CD4-positive, alpha-beta T cell treated with Interferon alpha-2 for 1 hour (primary cell): ENCODE results near the gene IL1RL1.

ENCODE experiments used
- DNase-seq, 2 donors: peaks; one replicate each; pipeline ENCODE4 v3.0.0-alpha.2; 2020 to 2022

The IL1RL1 gene

DNA sequence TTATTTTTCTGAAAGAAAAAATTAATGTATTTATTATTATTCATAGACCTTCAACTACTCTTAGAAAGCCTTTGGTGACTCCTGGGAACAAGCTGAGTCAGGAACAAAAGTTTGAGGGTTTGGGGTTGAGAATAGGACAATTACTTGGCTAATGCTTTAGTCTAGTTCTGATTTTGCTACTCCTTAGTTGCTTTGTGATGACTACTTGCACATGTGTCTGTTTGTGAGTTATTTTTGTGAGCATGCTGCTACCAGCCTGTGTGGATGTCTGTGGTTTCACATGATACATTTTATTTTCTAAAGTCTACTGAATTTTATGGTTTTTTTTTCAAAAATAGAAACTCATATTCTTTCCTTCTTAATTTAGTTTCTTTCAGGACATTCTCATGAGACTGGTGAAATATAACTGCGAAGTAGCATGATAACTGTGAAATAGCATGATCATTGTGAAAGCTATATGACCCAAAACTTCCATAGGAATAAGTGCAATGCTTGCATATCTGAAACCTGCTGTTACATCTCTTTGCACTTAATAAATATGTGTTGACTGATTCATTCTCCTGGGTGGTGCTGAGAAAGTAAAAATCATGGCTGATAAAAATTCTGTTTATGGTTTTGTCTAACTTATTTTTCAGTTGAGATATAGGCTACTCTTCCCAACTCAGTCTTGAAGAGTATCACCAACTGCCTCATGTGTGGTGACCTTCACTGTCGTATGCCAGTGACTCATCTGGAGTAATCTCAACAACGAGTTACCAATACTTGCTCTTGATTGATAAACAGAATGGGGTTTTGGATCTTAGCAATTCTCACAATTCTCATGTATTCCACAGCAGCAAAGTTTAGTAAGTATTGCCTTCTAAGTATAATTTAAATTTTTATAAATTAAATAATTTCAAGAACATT lies 26.4 kb downstream of the IL1RL1 start:
- no peak for DNase-seq

DNA sequence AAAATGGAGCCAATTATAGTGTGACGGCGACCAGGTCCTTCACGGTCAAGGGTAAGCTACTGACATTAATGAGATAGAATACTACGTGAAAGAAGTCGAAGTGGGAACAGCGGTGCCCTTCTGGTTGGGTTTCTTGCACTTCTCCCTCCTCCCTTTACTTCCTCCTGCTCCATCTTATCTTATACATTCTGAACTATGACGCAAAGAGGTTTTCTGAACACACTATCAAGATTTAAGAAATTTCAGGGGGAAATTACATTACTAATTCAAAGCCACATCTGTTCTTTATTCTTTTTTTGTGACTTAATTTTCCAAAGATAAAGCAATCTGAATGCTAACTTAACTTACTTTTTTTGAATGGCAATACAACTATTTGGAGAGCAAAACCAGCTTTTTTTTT lies 29.4 kb downstream of the IL1RL1 start:
- DNase-seq, result no peak

DNA sequence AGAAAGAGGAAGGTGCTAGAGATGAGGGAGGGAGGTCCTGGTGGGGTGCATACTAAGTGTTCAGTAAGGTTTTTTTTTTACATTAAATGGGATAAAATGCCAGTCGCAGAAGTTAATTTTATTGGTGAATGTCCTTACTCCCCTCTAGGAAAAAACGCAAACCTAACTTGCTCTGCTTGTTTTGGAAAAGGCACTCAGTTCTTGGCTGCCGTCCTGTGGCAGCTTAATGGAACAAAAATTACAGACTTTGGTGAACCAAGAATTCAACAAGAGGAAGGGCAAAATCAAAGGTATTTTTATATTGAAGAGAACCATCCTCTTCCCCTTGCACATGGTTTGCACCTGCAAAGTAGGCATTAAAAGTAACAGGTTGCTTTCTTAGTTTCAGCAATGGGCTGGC lies 31.5 kb downstream of the IL1RL1 start:
- no peak for DNase-seq

DNA sequence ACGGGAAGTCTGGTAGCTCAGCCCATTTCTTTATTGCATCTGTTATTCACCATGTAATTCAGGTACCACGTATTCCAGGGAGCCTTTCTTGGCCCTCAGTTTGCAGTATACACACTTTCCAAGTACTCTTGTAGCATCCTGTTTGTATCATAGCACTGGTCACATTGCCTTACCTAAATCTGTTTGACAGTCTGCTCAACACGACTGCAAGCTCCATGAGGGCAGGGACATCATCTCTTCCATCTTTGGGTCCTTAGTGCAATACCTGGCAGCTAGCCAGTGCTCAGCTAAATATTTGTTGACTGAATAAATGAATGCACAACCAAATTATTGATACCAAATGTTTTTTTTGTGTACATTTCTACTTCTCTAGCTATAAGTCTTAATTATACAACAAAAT lies 33.0 kb downstream of the IL1RL1 start:
- no peak for DNase-seq

DNA sequence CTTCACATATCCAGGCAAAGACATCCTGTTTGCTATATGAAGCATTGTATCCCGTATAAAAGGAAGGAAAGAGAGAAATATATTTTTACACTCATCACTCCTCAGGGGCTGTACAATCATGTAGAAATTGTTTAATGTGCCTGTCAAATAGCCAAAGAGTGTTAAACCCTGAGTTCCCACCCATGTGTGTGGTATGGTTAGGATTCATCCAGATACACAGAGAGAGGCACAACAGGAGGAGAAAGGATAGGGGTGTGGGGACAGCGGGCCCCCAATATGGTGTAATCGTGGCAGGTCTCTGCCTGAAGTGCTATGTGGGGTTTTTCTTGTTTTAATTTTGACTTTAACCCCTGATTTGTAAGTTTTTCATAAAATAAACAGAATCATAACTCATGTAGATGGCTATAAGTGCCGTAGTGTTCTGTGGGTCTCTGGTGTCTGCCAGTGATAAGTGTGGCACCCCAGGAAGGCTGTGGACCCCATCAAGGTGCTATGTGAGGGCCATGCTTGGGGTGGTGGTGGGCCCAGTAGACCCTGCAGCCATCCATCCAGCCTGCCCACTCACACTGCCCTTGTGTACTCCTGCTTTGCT lies 34.1 kb downstream of the IL1RL1 start:
- no peak for DNase-seq

DNA sequence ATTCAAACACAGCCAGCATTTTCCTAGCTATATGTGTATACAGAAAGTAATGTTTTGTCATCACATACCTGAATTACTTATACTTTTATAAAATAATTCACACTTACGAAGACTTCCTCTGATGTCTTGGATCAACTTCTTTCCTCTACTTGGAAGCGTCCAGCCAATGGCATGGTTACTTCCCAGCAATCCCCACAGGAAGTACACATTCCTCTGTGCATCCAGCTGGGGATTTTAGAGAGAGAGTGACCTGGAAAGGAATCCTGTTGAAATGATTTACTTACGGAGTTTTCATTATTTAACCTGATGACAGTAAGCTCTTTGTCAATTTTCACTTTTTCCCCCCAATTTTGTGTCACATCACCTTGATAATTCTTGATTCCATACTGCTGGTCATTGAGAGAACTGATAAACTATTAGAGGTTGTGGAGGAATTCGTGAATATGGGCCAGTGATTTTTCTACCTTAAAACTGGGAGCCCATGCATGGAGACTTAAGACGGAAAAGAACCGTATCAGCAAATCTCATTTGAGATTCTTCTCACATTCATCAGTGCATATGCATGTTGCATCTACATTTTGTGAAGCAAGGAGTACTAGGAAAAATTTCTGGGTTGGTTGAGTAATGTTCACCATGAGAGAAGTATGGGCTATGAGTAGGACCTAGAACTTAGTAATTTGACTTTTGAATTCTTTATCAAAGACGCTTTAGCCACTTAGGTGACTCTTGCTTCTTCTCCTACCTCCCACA lies 35.2 kb downstream of the IL1RL1 start:
- no peak for DNase-seq

DNA sequence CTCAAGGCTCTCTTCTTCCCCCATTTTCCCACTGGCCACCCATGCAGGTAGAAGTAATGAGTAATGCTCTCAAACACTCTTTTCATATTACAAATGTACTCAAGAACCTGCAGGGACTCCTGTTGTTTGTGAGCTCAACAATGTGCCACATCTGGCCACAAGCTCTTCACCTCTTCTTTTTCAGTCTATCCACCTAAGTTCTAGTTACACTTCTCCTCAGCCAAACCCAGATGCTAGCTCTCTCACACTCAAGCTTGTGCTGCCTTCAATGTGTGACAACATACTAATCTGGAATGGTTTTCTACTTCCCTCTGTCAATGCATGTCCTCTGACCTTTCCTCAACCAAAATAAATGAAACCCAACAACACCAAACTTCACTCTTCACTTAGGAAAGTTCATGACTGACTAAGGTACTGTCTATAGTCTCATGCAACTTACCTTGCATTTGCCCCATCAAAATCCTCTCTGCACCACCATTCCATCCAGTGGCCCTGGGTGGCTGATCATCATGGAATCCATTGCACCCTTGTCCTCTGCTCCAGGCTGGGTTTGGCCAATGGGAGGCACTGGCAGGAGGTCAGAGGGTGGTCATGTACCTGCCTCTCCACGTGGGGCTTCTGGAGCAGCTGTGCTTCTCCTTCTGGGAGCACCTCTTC lies 38.9 kb downstream of the IL1RL1 start:
- DNase-seq, result no peak

DNA sequence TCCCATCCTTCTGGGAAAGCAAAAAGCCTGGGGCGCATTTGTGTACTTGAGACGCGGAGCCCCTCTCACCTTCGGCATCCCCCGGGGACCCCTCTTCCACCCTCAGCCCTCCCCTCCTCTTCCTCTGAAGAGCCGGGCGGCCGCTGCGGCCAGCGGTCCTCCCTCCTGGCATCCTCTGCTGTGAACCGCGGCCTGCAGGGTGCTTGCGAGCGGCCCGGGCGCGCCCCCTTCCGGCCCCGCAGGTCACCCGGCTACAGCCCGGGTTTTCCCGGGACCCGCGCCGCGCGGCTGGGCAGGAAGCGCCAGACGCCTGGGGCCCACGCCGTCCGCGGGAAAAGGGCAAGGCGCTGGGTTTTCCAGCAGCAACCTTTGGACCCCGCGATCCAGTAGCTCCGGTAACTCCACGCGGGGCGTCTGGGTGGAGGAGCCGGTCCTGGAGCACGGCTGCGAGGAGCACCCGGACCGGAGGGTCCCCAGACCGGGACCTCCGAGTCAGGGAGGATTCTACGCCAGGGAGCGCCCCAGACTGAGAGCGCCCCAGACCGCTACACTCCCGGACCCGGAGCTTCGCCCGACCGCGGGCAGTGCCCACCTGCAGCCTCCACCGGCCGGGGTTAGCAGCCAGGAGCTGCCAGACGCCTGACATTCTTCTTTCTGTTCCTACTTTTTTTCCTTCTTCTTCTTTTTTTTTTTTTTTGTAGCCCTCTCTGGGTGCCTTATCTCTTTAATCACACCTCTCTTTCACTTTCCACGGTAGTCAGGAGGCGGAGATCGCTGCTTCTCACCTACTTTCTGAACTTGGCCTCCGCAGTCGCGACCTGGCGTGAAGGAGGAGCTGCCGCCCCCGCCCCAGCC lies 44.4 kb downstream of the IL1RL1 start, which contains the start of gene IL18R1:
Gene IL18R1 (plus strand): TSS at position 271 of the 855 bp plus-strand sequence. CDS start 6,865 bp downstream, outside the sequence.
- peak; percentile 57 to 73 for DNase-seq

DNA sequence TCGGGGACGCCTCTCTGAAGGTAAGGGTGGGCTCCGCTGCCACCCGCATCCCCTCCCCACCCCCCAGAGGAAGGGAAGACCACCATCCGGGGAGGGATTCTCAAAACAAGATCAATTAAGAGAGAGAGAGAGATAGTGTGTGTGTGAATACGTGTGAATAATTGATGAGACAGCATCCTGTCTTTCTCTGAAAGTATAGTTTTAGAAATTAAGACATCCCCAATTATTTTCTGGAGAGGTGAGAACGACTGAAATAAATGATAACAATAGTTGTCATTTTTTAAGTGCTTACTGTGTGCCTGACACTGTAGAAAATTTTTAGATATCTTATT lies 45.0 kb downstream of the IL1RL1 start:
- DNase-seq, result peak in 1 of 2 donors; percentile 33

DNA sequence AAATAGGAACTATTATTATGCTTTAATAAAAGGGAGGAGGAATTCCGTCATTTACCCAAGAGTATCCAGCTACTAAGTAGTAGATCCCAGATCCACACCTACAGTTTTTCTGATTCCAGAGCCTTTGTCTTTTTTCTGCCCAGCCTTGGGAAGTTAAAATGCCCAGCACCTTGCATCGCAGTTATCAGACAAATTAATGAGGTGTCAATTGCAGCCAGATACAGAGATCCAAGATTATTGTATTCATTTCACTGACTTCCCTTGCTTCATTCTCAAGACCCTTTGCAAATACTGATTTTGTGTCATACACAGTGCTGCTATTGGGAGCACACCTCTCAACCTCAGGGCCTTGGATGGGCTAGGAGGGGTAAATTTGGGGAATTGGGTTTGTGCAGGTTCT lies 45.4 kb downstream of the IL1RL1 start:
- no peak for DNase-seq

DNA sequence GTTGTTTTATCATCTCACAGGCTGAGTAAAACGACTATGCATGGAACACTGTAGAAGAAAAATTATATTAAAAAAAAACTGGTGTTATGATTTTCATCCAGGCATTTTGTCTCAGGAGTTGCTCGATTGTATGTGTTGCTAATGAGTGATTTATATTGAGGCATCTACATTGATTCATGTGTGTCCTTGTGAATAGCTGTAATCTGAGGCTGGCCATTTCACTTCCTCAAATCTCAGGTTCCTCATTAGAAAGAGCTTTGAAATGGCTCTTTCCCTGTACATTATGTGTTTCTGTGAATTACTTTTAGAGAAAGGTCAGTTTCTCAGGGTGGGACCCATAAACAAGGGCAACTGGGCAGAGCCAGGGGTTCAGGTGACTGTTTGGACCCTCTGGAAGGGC lies 46.6 kb downstream of the IL1RL1 start:
- DNase-seq, result no peak

DNA sequence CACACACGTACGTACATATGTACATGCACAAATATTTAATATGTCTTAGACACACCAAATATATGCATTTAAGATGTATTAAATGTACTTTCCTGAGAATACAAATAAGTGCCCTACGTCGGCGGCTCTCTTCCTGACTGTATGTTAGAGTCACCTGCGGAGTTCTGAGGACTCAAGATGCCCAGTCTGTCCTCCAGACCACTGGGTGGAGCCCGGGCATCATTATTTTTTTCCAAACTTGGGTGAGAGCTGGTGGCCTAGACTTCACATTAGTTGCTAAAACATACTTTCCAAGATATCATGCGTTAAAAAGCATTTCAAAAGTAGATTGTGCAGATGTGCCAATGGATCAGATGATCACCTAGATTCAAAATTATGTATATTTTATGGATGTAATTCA lies 47.1 kb downstream of the IL1RL1 start:
- peak in 1 of 2 donors; percentile 38 for DNase-seq

DNA sequence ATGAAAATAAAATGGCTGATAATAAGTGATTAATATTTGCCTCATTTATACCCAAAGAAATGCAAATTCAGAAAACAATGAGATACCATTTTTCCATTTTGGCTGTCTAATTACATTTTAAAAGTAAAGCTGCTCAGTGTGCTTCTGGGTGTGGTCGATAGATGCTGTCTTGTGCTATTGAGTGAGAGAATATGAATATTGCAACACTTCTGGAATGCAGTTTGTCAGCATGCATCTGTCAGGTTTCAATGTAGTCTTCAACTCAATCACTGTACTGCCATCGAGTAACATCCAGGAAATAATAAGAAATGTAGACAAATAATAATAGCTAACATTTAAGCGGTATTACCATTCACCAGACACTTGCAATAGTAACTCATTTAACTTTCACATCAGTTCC lies 48.2 kb downstream of the IL1RL1 start:
- DNase-seq, result no peak

DNA sequence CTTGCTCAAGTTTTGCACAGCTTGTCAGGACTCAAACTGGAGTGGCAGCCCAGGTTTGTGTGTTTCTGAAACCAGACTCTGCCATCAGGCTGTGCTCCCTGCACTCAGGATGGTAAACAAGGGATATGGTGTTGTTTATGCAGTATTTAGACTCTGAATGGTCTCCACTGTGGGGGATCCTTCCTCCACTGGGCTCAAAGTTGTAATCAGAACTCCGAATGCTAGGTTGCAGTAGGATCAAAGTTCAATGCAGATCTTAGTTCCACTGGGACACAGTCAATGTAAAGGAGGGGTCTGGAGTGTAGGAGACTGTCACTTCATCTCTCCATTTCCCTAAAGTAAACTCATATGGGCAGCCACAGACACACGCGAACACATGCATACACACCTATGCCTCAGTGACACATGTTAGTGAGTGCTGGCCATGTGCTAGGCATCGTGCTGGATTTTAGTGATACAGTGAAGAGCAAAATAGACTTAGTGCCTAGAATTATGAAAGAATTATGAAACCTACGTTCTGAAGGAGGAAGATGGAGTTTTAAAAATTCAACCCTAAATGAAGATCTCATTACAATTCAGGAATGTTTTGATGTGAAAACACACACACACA lies 50.4 kb downstream of the IL1RL1 start:
- DNase-seq, result no peak

DNA sequence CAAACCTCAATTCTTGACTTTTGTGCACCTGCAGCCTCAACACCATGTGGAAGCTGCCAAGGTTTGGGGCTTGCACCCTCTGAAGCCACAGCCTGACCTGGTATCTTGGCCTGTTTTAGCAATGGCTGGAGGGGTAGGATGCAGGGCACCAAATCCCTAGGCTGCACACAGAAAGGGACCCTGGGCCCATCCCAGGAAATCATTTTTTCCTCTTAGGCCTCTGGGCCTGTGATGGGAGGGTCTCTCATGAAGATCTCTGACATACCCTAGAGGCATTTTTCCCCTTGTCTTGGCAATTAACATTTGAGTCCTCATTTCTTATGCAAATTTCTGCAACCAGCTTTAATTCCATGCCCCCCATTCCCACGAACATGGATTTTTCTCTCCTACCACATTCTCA lies 54.4 kb downstream of the IL1RL1 start:
- DNase-seq, result no peak

DNA sequence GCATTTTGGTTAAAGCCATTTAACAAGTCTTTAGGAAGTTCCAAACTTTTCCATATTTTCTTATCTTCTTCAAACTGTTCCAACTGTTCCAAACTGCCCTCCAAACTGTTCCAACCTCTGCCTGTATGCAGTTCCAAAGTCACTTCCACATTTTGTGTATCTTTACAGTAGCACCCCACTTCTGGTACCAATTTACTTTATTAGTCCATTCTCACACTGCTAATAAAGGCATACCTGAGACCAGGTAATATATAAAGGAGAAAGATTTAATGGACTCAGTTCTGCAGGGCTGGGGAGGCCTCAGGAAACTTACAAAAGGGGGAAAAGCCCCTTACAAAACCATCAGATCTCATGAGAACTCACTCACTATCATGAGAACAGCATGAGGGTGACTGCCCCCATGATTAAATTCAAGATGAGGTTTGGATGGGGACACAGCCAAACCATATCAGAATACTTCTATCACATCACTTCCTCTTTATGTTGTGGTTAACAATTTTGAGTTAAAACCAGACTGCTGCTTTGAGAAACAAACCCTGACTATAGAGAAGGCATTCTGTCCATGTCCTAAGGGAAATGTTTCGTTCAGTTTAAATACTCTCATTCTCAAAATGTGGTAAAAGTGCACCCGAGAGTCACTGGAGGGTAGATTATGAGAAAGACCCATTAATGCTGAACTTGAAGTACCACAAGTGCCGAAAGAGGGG lies 55.2 kb downstream of the IL1RL1 start:
- DNase-seq, result peak in 1 of 2 donors; percentile 41

DNA sequence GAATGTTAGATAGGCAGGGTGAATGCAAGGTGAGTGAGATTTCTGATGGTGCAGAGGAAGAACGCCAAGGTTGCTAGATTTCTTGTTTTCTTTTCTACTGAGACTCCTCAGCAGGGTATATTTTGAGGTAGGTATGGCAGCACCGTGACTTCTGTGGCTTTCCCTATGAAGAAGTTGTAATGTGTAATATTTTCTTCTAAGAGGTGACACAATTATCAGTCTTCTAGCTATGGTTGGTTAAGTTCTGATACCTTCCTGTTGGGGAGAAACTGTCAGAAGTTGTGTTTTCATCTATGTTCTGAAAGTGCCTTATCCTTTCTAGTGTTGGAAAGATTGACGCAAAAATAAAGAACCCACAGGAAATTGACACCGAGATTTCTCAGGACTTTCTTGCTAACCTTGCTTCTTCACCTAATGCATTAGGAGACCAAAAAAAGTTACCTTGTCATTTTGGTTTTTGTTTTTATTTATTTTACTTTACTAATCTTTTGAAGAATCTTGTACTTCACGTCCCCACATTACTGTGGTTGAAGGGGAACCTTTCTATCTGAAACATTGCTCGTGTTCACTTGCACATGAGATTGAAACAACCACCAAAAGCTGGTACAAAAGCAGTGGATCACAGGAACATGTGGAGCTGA lies 56.1 kb downstream of the IL1RL1 start:
- DNase-seq, result peak; percentile 5 to 60

DNA sequence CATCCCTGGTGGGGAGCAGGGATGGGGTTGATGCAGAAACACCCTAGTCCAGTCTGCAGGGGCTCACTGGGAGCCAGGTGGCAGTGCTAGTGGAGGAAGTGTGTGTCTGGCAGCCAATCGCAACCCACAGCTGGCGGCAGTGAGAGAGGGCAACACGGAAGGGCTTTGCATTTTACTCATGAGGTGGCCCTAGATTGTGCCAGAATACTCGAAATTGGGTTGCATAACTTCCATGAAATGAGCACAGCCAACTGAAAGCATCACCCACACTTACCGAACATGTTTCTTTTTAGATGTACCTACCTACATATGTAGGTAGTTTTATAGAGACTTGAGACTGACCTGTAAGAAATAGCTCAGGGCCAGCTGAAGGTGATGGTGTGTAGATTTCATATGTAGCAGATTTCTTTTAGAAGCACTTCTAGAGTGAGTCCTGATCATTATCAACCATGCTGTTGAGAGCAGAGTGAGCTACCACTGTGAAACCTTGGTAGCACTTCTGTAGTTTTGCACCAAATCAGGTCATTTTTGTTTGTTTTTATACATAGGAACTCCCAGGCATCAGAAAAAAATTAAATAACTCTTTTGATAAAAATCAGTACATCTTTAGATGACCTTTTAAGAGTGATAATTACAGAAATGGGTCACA lies 57.2 kb downstream of the IL1RL1 start:
- DNase-seq, result peak; percentile 27 to 44

DNA sequence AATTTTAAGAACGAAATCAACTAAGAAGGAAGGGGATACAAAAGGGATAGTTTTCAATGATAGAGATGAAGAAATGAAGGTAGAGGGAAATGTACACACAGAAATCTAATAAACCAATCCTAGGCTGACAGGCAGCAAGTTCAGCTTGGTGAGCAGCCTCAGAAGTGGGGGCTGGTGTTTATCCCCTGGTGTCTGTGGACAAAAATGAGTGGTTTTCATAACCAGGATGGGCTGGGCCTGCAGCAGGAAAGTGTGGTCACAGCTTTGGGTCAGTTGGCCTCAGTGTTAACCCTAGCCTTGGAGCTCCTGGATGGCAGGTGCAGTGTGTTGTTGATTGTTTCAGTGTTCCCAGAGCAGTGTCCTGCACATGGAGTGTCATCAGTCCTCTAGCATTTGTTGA lies 58.5 kb downstream of the IL1RL1 start:
- no peak for DNase-seq

DNA sequence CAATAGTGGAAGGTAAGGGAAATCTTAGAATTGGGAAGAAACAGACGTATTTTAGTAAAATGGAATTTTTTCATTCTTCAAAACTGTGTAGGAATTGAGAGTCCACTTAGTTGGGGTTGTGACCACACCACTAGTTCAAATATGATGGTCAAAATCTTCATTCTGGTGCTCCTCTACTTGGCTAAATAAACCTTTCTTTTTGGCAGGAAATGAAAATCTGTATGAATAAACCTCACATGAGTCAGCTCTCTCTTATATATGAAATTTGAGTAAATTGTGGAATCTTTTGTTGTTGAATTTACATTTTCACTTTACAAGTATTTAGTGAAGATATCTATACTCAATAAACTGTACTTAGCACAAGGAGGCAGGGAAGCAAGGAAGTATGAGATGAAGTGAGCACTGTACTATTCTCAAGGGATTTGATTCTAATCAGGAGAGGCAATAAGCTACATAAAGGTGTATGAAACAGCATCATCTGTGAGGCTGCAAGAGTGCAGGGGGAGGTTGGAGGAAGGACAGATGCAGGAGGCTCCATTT lies 64.8 kb downstream of the IL1RL1 start:
- no peak for DNase-seq
